Measurements from ENCODE around the gene AKNAD1. TPM values are rescaled to one million over a fixed set of nuclear protein-coding genes. Genes with fewer than 3 reads are reported as not detected.

AKNAD1 gene
- total RNA-seq, 4 donors from 2014 or later, result not detected

Other genes starting within 250 kb of the AKNAD1 start
- 1 to 10 TPM; 2.7 to 8.3 (median 5.4) TPM for gene HENMT1, start 196.0 kb downstream of the AKNAD1 start, total RNA-seq
- 10 to 100 TPM; 42.1 to 54.2 (median 45.6) TPM for gene PRPF38B, start 164.8 kb downstream of the AKNAD1 start, total RNA-seq
- gene FNDC7, start 144.2 kb downstream of the AKNAD1 start, total RNA-seq, result not detected
- 100 to 1,000 TPM in 1 of 4 donors, 10 to 100 TPM in 3; 51.3 to 106 (median 64.2) TPM for gene STXBP3, start 110.4 kb downstream of the AKNAD1 start, total RNA-seq
- gene GPSM2, start 19.9 kb upstream of the AKNAD1 start, total RNA-seq, result 10 to 100 TPM; 23.1 to 24.9 (median 23.9) TPM
- gene CLCC1, start 106.4 kb upstream of the AKNAD1 start, total RNA-seq, result 10 to 100 TPM; 14.4 to 56.1 (median 18.9) TPM
- 10 to 100 TPM in 1 of 4 donors, 1 to 10 TPM in 3; 2.9 to 16.5 (median 7.7) TPM for gene WDR47, start 185.0 kb upstream of the AKNAD1 start, total RNA-seq
- gene TAF13, start 218.9 kb upstream of the AKNAD1 start, total RNA-seq, result 10 to 100 TPM; 21.2 to 39.6 (median 22.8) TPM
- 10 to 100 TPM; 11.3 to 17.3 (median 13.7) TPM for gene TMEM167B, start 233.7 kb upstream of the AKNAD1 start, total RNA-seq